Measurements from ENCODE around the gene HERC5.
A peak's percentile ranks its signal among the peaks of the same experiment; 100 is the strongest.
"Not testable (repeated sequence)": the region's sequence is repeated elsewhere in the genome, so short reads cannot be mapped to it uniquely, and the experiment has no call there.

Gene HERC5

DNA sequence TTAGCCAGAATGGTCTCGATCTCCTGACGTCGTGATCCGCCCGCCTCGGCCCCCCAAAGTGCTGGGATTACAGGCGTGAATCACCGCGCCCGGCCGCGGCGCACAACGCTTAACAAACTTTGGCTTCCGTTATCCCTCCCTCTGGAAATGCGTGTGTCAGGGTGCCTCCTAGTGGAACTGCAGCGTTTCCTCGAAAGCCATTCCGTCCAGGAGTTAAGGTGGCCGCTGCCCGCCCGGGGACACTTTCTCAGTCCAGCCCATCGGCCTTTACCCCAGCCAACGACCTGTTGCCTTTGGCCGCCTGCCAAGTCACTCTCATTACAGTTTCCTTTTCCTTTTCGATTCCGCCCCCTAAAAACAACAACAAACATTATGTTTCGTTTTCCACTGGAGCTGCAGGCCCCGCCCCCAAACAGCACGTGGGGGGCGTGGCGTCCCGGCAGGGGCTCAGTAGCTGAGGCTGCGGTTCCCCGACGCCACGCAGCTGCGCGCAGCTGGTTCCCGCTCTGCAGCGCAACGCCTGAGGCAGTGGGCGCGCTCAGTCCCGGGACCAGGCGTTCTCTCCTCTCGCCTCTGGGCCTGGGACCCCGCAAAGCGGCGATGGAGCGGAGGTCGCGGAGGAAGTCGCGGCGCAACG, at the start of gene HERC5:
HERC5 (plus strand) TSS at position 450 of the 637 bp plus-strand sequence; CDS start at position 601, 151 bp downstream.
- DNase-seq, result peak; percentile 92

GRCh38 chr4:88409206-88409605, 47.7 kb upstream of the HERC5 start:
- no peak for DNase-seq

GRCh38 chr4:88409789-88410188, 47.1 kb upstream of the HERC5 start:
- DNase-seq, result no peak

- DNase-seq, result no peak
These were observed 45.3 kb upstream of the HERC5 start for GRCh38 chr4:88411491-88412096.

GRCh38 chr4:88413801-88414200, 43.1 kb upstream of the HERC5 start:
- no peak for DNase-seq

- no peak for DNase-seq
These were observed 42.2 kb upstream of the HERC5 start for GRCh38 chr4:88414755-88415154.

DNA sequence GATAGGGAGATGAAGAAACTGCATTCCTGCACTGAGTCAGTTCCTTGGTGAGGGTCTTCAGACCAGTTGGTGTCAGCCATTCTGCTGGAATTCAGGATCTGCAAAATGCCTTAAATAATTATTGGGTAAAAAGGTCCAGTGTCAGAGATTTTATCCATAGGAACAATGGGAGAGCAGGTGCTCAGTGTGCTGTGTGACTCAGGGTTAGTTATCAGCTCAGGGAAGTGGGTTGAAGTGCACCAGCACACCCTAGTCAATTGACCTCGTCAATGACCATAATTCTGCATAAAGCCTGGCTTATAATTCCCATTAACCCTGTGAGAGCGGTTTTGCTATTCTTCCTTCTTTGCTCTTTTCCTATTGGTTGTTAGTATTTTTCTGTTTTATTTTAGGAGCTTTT, 40.9 kb upstream of the HERC5 start:
- DNase-seq, result no peak

GRCh38 chr4:88418411-88418810, 38.5 kb upstream of the HERC5 start:
- DNase-seq, result no peak

- no peak for DNase-seq
These were observed 37.0 kb upstream of the HERC5 start for GRCh38 chr4:88419874-88420273.

GRCh38 chr4:88420844-88421243, 36.1 kb upstream of the HERC5 start:
- no peak for DNase-seq

DNA sequence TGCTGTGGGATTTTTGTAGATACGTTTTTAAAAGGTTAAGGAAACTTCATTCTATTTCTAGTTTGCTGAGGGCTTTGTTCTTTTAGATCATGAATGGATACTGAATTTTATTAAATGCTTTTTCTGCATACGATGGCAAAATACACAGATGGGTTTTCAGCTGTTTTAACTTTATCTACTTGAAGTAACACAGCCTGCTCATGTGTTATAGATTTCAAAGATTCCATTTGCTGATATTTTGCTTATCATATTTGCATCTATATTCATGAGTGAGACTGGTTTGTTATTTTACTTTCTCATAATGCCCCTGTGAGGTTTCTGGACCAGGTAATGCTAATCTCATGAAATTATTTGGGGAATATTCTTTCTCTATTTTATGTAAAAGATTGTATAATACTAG, 34.5 kb upstream of the HERC5 start:
- no peak for DNase-seq

DNA sequence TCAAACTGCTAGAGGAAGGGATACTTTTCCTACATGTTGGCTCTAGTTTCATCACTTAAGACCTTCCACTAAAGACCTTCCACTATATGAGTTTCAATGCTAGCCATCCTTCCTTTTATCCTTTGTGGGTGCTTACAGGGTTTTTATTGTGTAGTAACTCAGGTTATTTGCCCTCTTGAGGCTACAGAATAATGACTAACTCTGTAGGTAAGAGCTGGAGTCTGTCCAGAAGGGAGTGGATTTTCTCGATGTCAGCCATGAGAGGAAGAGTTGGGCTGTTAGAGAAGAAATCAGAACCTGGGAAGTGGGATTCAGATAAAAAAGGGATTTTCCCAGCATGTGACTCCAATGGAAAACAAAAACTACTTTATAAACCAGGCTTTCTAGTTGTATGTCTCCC, 27.5 kb upstream of the HERC5 start:
- no peak for DNase-seq

DNA sequence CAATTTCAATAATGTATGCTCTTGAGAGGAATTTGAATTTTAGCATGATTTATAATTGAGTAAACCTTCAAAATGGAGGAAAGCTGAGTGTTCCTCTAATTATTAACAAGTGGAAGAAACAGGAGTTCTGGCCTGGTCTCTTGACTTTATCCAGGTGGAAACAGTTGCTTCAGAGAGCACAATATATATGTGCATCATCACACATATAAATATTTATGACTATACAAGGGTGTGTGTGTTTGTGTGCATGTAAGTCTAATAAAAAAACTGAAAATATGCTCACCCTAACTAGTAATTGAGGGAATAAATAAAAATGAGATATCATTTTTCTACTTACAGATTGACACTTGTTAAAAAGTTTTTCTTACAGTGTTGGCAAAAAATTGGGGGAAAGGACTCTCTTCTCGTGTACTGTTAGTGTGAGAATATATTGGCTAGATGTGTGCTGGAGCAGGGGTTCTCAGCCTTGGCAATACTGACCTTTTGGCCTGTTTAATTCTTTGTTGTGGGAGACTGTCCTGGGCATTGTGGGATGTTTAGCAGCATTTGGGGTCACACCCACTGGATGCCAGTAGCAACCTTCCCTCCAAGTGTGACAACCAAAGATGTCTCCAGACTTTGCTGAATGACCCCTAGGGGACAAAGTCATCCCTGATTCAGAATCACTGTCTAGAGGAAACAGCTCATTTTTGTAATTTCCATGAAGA, 20.8 kb upstream of the HERC5 start:
- DNase-seq, result no peak

GRCh38 chr4:88437873-88438272, 19.0 kb upstream of the HERC5 start:
- not testable (repeated sequence) for DNase-seq

GRCh38 chr4:88439161-88439760, 17.7 kb upstream of the HERC5 start:
- no peak for DNase-seq

DNA sequence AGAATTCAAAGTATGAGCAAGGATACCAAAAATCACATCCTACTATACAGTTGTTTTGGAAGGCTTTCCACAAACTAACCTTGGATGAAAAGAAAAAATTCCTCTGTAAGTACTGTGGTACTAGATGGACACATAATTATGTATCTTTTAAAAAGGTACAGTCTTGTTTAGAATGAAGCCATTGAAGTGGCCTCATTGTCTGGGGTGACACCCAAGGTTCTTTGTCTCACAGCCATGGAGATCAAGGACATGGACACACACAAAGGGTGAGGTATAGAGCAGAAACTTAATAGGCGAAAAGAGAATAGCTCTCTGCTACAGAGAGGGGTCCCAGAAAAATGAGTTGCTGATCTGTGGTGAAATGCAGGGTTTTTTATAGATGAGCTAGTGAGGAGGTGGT, 16.8 kb upstream of the HERC5 start:
- no peak for DNase-seq

- DNase-seq, result no peak
These were observed 15.2 kb upstream of the HERC5 start for GRCh38 chr4:88441696-88442095.

DNA sequence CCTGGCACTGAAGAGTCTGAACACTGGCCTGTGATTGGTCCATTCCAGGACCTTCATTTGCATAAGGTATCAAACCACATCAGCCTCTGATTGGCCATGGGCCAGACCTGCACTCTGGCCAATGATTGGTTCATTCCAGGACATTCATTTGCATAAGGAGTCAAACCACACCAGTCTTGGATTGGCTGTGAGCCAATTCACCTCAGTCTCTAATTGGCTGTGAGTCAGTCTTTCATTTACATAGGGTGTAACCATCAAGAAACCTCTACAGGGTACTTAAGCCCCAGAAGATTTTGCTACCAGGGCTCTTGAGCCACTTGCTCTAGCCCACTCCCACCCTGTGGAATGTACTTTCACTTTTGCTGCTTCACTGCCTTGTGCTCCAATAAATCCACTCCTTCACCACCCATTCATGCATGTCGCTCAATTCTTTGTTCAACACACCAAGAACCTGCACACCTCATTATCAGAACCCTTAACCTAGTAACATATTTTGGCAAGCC, 14.2 kb upstream of the HERC5 start:
- no peak for DNase-seq

- no peak for DNase-seq
These were observed 13.4 kb upstream of the HERC5 start for GRCh38 chr4:88443486-88443885.

GRCh38 chr4:88445252-88445651, 11.7 kb upstream of the HERC5 start:
- no peak for DNase-seq

DNA sequence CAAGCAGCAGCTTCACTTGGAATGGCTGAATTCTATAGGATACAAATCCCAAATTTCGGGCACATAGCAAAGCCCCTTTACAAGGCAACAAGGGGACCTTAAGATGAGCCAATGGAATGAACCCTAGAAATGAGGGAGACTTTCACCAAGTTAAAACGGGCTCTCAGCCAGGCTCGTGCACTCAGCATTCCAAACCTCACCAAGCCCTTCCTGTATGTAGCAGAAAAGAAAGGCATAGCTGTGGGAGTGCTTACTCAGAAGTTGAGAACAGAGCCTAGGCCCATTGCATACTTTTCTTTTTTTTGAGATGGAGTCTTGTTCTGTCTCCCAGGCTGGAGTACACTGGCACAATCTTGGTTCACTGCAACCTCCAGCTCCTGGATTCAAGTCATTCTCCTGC, 10.8 kb upstream of the HERC5 start:
- no peak for DNase-seq

DNA sequence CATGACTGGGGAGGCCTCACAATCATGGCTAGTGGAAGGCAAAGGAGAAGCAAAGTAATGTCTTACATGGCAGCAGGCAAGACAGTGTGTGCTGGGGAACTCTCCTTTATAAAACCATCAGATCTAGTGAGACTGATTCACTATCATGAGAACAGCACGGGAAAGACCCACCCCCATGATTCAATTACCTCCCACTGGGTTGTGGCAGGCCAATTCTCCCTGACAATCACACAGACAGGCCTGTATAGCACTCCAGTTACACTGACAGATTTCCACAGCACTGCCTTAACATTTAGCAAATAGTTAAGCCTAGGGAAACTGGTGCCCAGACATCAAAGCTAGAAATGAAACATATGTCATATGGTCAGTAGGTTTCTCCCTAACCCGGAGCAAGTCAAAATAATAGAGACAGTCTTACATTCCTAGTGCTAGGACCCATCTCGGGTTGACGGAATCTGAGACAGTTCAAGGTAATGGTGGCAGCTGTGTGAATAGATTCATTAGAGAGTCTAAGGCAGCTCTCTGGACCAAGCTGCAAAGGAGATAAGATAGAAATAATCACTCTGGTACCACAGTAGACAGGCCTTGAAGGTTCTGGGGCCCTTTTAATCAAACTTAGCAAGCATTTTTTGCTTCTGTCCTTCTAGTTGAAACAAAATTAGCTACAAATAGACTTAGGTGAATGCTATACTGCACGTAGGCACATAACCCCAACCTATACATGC, 9.4 kb upstream of the HERC5 start:
- no peak for DNase-seq

DNA sequence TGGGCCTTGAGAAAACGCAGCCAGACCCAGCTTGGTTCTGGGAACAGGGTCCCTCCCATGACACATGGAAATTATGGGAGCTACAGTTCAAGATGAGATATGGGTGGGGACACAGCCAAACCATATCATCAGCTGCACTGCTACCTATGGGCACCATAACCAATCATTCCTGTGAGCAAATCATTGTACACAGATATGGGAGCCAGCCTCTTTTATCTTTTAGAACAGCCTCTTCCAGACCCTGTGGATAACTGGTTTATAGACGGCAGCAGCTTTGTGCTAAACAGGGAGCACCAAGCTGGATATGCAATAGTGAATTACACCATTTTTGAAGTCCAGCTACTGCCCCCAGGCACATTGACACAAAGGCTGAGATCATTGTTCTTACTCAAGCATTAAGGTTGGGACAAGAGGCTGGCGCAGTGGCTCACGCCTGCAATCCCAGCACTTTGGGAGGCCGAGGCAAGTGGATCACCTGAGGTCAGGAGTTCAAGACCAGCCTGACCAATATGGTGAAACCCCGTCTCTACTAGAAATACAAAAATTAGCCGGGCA, 8.6 kb upstream of the HERC5 start:
- not testable (repeated sequence) for DNase-seq
